DOHH2 (cell line): ENCODE measurements around the gene ATP11A.

Experiments used
- H3F3A ChIP-seq: fragments of 200-600 bp; sonication (generic), shearing (Covaris generic); 2 replicates; pipeline ENCODE4 v1.6.0; 2016; ENCODE audit warnings: antibody characterized with exemption, mild to moderate bottlenecking; ENCODE audit not compliant: control insufficient read depth, insufficient read depth
- H3K27ac ChIP-seq: fragments of 200-600 bp; sonication (generic); 2 replicates; pipeline ENCODE4 v1.5.1; 2014; ENCODE audit warnings: low read depth, mild to moderate bottlenecking, low read length, moderate library complexity
- H3K27me3 ChIP-seq: fragments of 200-600 bp; sonication (generic); 2 replicates; pipeline ENCODE4 v1.6.1; 2014; ENCODE audit warnings: mild to moderate bottlenecking, low read length, mixed read lengths; ENCODE audit not compliant: control insufficient read depth
- H3K36me3 ChIP-seq: fragments of 200-600 bp; sonication (generic); 2 replicates; pipeline ENCODE4 v1.6.1; 2014; ENCODE audit warnings: mild to moderate bottlenecking, low read length, moderate library complexity, mixed read lengths; ENCODE audit not compliant: control insufficient read depth
- H3K4me1 ChIP-seq: fragments of 200-600 bp; sonication (generic); 2 replicates; pipeline ENCODE4 v1.6.1; 2014; ENCODE audit warnings: mild to moderate bottlenecking, low read length, mixed read lengths; ENCODE audit not compliant: control insufficient read depth
- H3K4me2 ChIP-seq: fragments of 200-600 bp; sonication (generic); 2 replicates; pipeline ENCODE4 v1.6.0; 2014; ENCODE audit warnings: mild to moderate bottlenecking, low read length, moderate library complexity
- H3K4me3 ChIP-seq: fragments of 200-600 bp; sonication (generic); 2 replicates; pipeline ENCODE4 v1.5.1; 2014; ENCODE audit warnings: mild to moderate bottlenecking, low read length, mixed read lengths
- H3K79me2 ChIP-seq: fragments of 200-600 bp; sonication (generic); 2 replicates; pipeline ENCODE4 v1.6.1; 2014; ENCODE audit warnings: mild to moderate bottlenecking, low read length, mixed read lengths; ENCODE audit not compliant: control insufficient read depth
- H3K9me2 ChIP-seq: fragments of 200-600 bp; sonication (generic); replicated peaks from 2 replicates; pipeline ENCODE4 v1.6.1; 2014; ENCODE audit warnings: mild to moderate bottlenecking, low read length, mixed read lengths; ENCODE audit not compliant: control insufficient read depth
- H3K9me3 ChIP-seq: fragments of 200-600 bp; sonication (generic); 2 replicates; pipeline ENCODE4 v1.6.1; 2014; ENCODE audit warnings: antibody characterized with exemption, low read length, mixed read lengths; ENCODE audit not compliant: control insufficient read depth, insufficient read depth
- H4K20me1 ChIP-seq: fragments of 200-600 bp; sonication (generic); 2 replicates; pipeline ENCODE4 v1.6.0; 2014; ENCODE audit warnings: low read depth, mild to moderate bottlenecking, antibody characterized with exemption, low read length, moderate library complexity; ENCODE audit not compliant: control insufficient read depth, insufficient read depth
- EZH2phosphoT487 ChIP-seq: fragments of 200-600 bp; sonication (generic); IDR thresholded peaks from 2 replicates; pipeline ENCODE4 v1.6.1; 2017; ENCODE audit warnings: borderline replicate concordance, mild to moderate bottlenecking, antibody characterized with exemption, low read length, moderate library complexity, mixed read lengths
- TF ChIP-seq, protein P1 (sequence below): fragments of 200-600 bp; sonication (generic); IDR thresholded peaks from one replicate; pipeline ENCODE4 v1.5.1; 2014; ENCODE audit warnings: antibody characterized with exemption, mild to moderate bottlenecking, low read depth, low read length; ENCODE audit not compliant: poor library complexity, severe bottlenecking

ATP11A gene

DNA sequence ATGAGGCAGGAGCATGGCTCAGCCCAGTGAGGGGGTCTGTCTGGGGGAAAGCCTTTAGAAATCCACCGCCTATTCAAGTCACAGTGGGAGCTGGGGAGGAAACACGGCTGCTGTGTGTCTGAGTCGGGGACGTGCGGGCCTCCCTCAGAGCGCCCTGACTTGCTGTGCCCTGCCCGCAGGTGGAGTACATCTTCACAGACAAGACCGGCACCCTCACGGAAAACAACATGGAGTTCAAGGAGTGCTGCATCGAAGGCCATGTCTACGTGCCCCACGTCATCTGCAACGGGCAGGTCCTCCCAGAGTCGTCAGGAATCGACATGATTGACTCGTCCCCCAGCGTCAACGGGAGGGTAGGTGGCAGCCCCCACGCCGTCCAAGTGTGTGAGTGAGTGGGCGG is 141.4 kb downstream of the ATP11A start:
- Histone ChIP-seq H3K4me2 (no peak overlapping the region), H3K9me3 (no peaks in the 10 kb centered on the region), H3K36me3 (peaks cover 27% of the 10 kb centered on the region; the same call in 1 of the 2 replicates), H4K20me1 (no peaks in the 10 kb centered on the region), H3F3A (no peaks in the 10 kb centered on the region), H3K79me2 (no peaks in the 10 kb centered on the region), H3K9me2 (no peaks in the 10 kb centered on the region), H3K27ac (no peak overlapping the region), H3K27me3 (no peaks in the 10 kb centered on the region), H3K4me1 (no peaks in the 10 kb centered on the region), H3K4me3 (no peak overlapping the region)
- no peak for TF ChIP-seq EZH2phosphoT487
- TF ChIP-seq, protein P1, sequence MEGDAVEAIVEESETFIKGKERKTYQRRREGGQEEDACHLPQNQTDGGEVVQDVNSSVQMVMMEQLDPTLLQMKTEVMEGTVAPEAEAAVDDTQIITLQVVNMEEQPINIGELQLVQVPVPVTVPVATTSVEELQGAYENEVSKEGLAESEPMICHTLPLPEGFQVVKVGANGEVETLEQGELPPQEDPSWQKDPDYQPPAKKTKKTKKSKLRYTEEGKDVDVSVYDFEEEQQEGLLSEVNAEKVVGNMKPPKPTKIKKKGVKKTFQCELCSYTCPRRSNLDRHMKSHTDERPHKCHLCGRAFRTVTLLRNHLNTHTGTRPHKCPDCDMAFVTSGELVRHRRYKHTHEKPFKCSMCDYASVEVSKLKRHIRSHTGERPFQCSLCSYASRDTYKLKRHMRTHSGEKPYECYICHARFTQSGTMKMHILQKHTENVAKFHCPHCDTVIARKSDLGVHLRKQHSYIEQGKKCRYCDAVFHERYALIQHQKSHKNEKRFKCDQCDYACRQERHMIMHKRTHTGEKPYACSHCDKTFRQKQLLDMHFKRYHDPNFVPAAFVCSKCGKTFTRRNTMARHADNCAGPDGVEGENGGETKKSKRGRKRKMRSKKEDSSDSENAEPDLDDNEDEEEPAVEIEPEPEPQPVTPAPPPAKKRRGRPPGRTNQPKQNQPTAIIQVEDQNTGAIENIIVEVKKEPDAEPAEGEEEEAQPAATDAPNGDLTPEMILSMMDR: no peak

DNA sequence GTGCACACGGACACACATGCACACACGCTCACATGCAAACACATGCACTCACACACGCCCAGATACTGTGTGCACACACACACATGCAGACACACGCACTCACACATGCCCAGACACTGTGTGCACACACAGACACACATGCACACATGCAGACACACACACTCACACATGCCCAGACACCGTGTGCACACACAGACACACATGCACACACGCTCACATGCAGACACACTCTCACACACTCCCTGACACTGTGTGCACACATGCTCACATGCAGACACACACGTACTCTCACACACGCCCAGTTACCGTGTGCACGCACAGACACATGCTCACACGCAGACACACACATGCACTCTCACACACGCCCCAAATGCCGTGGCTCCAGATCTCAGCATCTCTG is 142.0 kb downstream of the ATP11A start:
- Histone ChIP-seq H3K27ac (no peak overlapping the region), H3K79me2 (no peaks in the 10 kb centered on the region), H3K27me3 (no peaks in the 10 kb centered on the region), H3K36me3 (peaks cover 24% of the 10 kb centered on the region; the same call in 1 of the 2 replicates), H3K4me3 (no peak overlapping the region), H3K4me1 (no peaks in the 10 kb centered on the region), H3K9me2 (no peaks in the 10 kb centered on the region), H3K4me2 (no peak overlapping the region), H3K9me3 (no peaks in the 10 kb centered on the region), H4K20me1 (no peaks in the 10 kb centered on the region), H3F3A (no peaks in the 10 kb centered on the region)
- no peak for TF ChIP-seq EZH2phosphoT487
- TF ChIP-seq, protein P1: no peak

DNA sequence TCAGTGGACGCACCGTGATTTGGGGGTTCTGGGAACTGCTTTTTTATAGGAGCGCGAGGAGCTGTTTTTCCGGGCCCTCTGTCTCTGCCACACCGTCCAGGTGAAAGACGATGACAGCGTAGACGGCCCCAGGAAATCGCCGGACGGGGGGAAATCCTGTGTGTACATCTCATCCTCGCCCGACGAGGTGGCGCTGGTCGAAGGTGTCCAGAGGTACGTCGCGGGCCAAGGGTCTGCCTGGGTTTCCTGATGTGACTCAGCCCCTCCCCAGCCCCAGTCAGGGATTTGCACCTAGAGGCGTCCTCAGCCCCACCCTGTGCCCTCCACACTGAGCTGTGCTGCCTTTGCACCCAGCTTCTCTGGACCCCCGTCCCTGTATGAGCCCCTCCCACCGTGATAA is 143.0 kb downstream of the ATP11A start:
- H3K9me3 ChIP-seq: no peaks in the 10 kb centered on the region
- no peak overlapping the region for H3K4me2 ChIP-seq
- no peak overlapping the region for H3K4me3 ChIP-seq
- no peaks in the 10 kb centered on the region for H3K4me1 ChIP-seq
- peaks cover 21% of the 10 kb centered on the region; the same call in 1 of the 2 replicates for H3K36me3 ChIP-seq
- H3K79me2 ChIP-seq: no peaks in the 10 kb centered on the region
- no peaks in the 10 kb centered on the region for H3K9me2 ChIP-seq
- no peak for TF ChIP-seq EZH2phosphoT487
- TF ChIP-seq, protein P1: no peak
- no peaks in the 10 kb centered on the region for H4K20me1 ChIP-seq
- no peaks in the 10 kb centered on the region for H3F3A ChIP-seq
- no peaks in the 10 kb centered on the region for H3K27me3 ChIP-seq
- H3K27ac ChIP-seq: no peak overlapping the region
